ENCODE data around the gene KIF21B. TPM values are rescaled to one million over a fixed set of nuclear protein-coding genes. Genes with fewer than 3 reads are reported as not detected.

The KIF21B gene
- total RNA-seq, 2 donors from 2014 or later: 1.6 to 3.4 TPM

GRCh38 chr1:200980873-200981272, 42.6 kb downstream of the KIF21B start:
- Histone ChIP-seq H3K9me3 (no peaks in the 10 kb centered on the region), H3K36me3 (replicated peaks in 1 of 2; ENCODE audit: insufficient read depth in 1 of 2, low read depth in 2 of 2) (no peaks in the 10 kb centered on the region), H3K4me3 (no peak overlapping the region), H3K27ac (no peak overlapping the region), H3K27me3 (no peaks in the 10 kb centered on the region), H3K4me1 (no peaks in the 10 kb centered on the region)
- 92 to 97% methylated on average over 5 to 10 of the region's 10 CpGs for WGBS, 2 donors
- TF ChIP-seq POLR2A (IDR thresholded peaks at IDR 0.05) (no peak), CTCF (IDR thresholded peaks at IDR 0.05) (no peak)
- ATAC-seq (no peak), DNase-seq (no peak)
- intact Hi-C loops (cut with DNase I): no loop called here

GRCh38 chr1:200980452-200980772, 43.1 kb downstream of the KIF21B start:
- DNase-seq (no peak), ATAC-seq (no peak)
- H3K36me3 ChIP-seq (replicated peaks in 1 of 2; ENCODE audit: insufficient read depth in 1 of 2, low read depth in 2 of 2): no peaks in the 10 kb centered on the region
- H3K27me3 ChIP-seq: no peaks in the 10 kb centered on the region
- no peak overlapping the region for H3K27ac ChIP-seq
- no peak overlapping the region for H3K4me3 ChIP-seq
- H3K9me3 ChIP-seq: no peaks in the 10 kb centered on the region
- TF ChIP-seq POLR2A (IDR thresholded peaks at IDR 0.05) (no peak), CTCF (IDR thresholded peaks at IDR 0.05) (no peak)
- H3K4me1 ChIP-seq: no peaks in the 10 kb centered on the region
- WGBS, 2 donors: 100% methylated on average over 2 of the region's 2 CpGs
- intact Hi-C loops (cut with DNase I): no loop called here

GRCh38 chr1:200979574-200980451, 43.7 kb downstream of the KIF21B start:
- no peaks in the 10 kb centered on the region for H3K4me1 ChIP-seq
- no peak overlapping the region for H3K4me3 ChIP-seq
- WGBS, 2 donors: 83 to 84% methylated on average over 11 to 13 of the region's 13 CpGs
- H3K27me3 ChIP-seq: no peaks in the 10 kb centered on the region
- intact Hi-C loops (cut with DNase I): loop anchor here (10.0 kb wide), 1 partner anchor 245 kb away; no protein-coding TSS in a partner anchor
- DNase-seq: no peak
- H3K27ac ChIP-seq: no peak overlapping the region
- no peak for ATAC-seq
- no peaks in the 10 kb centered on the region for H3K9me3 ChIP-seq
- H3K36me3 ChIP-seq (replicated peaks in 1 of 2; ENCODE audit: insufficient read depth in 1 of 2, low read depth in 2 of 2): no peaks in the 10 kb centered on the region
- no peak for TF ChIP-seq POLR2A (IDR thresholded peaks at IDR 0.05)
- peak in 1 of 7 experiments; percentile 14 for TF ChIP-seq CTCF (IDR thresholded peaks at IDR 0.05)

GRCh38 chr1:200977071-200977754, 46.3 kb downstream of the KIF21B start:
- 93 to 98% methylated on average over 3 to 15 of the region's 16 CpGs for WGBS, 2 donors
- ATAC-seq: no peak
- DNase-seq: no peak
- no peaks in the 10 kb centered on the region for H3K36me3 ChIP-seq (replicated peaks in 1 of 2; ENCODE audit: insufficient read depth in 1 of 2, low read depth in 2 of 2)
- no peak overlapping the region for H3K27ac ChIP-seq
- H3K4me1 ChIP-seq: peaks cover 2% of the 10 kb centered on the region
- H3K9me3 ChIP-seq: no peaks in the 10 kb centered on the region
- H3K4me3 ChIP-seq: no peak overlapping the region
- TF ChIP-seq CTCF (IDR thresholded peaks at IDR 0.05) (no peak), POLR2A (IDR thresholded peaks at IDR 0.05) (no peak)
- no peaks in the 10 kb centered on the region for H3K27me3 ChIP-seq
- intact Hi-C loops (cut with DNase I): loop anchor here (10.0 kb wide), 1 partner anchor 248 kb away; no protein-coding TSS in a partner anchor
